ENCODE measurements around the gene MIX23.

The MIX23 gene

GRCh38 chr3:122407946-122408345 is 24.9 kb upstream of the MIX23 start:
- H3K4me3 ChIP-seq (ENCODE audit: low read depth, low read length), result no peak overlapping the region
- no peak for TF ChIP-seq CTCF (IDR thresholded peaks at IDR 0.05; ENCODE audit: control insufficient read depth, extremely low read depth, insufficient read depth)
- no peak for DNase-seq (ENCODE audit: low read depth)

- H3K4me3 ChIP-seq (ENCODE audit: low read depth, low read length), result no peak overlapping the region
- TF ChIP-seq CTCF (IDR thresholded peaks at IDR 0.05; ENCODE audit: control insufficient read depth, extremely low read depth, insufficient read depth), result no peak
- no peak for DNase-seq (ENCODE audit: low read depth)
Observed at GRCh38 chr3:122406198-122406597, 23.2 kb upstream of the MIX23 start.

- no peak for DNase-seq (ENCODE audit: low read depth)
- no peak overlapping the region for H3K4me3 ChIP-seq (ENCODE audit: low read depth, low read length)
- TF ChIP-seq CTCF (IDR thresholded peaks at IDR 0.05; ENCODE audit: control insufficient read depth, extremely low read depth, insufficient read depth), result no peak
Observed at GRCh38 chr3:122405015-122405414, 22.0 kb upstream of the MIX23 start.

- no peak overlapping the region for H3K4me3 ChIP-seq (ENCODE audit: low read depth, low read length)
- no peak for TF ChIP-seq CTCF (IDR thresholded peaks at IDR 0.05; ENCODE audit: control insufficient read depth, extremely low read depth, insufficient read depth)
- no peak for DNase-seq (ENCODE audit: low read depth)
Observed at GRCh38 chr3:122403489-122403888, 20.5 kb upstream of the MIX23 start.

GRCh38 chr3:122398920-122399319 is 15.9 kb upstream of the MIX23 start:
- no peak for TF ChIP-seq CTCF (IDR thresholded peaks at IDR 0.05; ENCODE audit: control insufficient read depth, extremely low read depth, insufficient read depth)
- DNase-seq (ENCODE audit: low read depth), result peak; percentile 84
- no peak overlapping the region for H3K4me3 ChIP-seq (ENCODE audit: low read depth, low read length)

- TF ChIP-seq CTCF (IDR thresholded peaks at IDR 0.05; ENCODE audit: control insufficient read depth, extremely low read depth, insufficient read depth), result no peak
- H3K4me3 ChIP-seq (ENCODE audit: low read depth, low read length), result no peak overlapping the region
- DNase-seq (ENCODE audit: low read depth), result no peak
Observed at GRCh38 chr3:122397201-122397600, 14.2 kb upstream of the MIX23 start.

GRCh38 chr3:122396511-122396910 is 13.5 kb upstream of the MIX23 start:
- no peak for DNase-seq (ENCODE audit: low read depth)
- no peak for TF ChIP-seq CTCF (IDR thresholded peaks at IDR 0.05; ENCODE audit: control insufficient read depth, extremely low read depth, insufficient read depth)
- no peak overlapping the region for H3K4me3 ChIP-seq (ENCODE audit: low read depth, low read length)
